Natural killer cell (primary cell): ENCODE data around the gene LYRM1. TPM values are rescaled to one million over a fixed set of nuclear protein-coding genes. Genes with fewer than 3 reads are reported as not detected.

Experiments used
- ATAC-seq, 3 donors: fragments of 150-1000 bp in 2 of 3; fragments of 200-7000 bp in 1 of 3; cut with Tn5 transposase; 1 replicate in 1 of 3; 2 replicates in 2 of 3; pipeline ENCODE4 v1.10.0; 2021; ENCODE audit warnings: mild to moderate bottlenecking in 2 of 3, moderate library complexity in 2 of 3
- DNase-seq, 2 donors: peaks; one replicate each; pipeline versions ENCODE4 v3.0.0 to v3.0.0-alpha.2; 2013 to 2021; ENCODE audit warnings: mixed read lengths in 1 of 2
- H3K27ac ChIP-seq: one replicate; pipeline ENCODE4 v1.5.1; 2013; ENCODE audit warnings: mild to moderate bottlenecking, low read length
- H3K27me3 ChIP-seq: one replicate; pipeline ENCODE4 v1.6.1; 2013; ENCODE audit warnings: low read length; ENCODE audit not compliant: control insufficient read depth, insufficient read depth
- H3K36me3 ChIP-seq: one replicate; pipeline ENCODE4 v1.6.1; 2013; ENCODE audit warnings: low read length; ENCODE audit not compliant: control insufficient read depth, insufficient read depth
- H3K4me1 ChIP-seq: one replicate; pipeline ENCODE4 v1.6.1; 2013; ENCODE audit warnings: low read length; ENCODE audit not compliant: control insufficient read depth, insufficient read depth
- H3K4me3 ChIP-seq: one replicate; pipeline ENCODE4 v1.5.1; 2013; ENCODE audit warnings: low read length
- H3K9me3 ChIP-seq: one replicate; pipeline ENCODE4 v1.6.1; 2013; ENCODE audit warnings: low read length; ENCODE audit not compliant: control insufficient read depth, insufficient read depth
- H3K27ac Mint-ChIP-seq, 2 donors: one replicate each; pipeline ENCODE4 v1.8.0; 2022; ENCODE audit warnings: mild to moderate bottlenecking in 2 of 2, mixed read lengths in 2 of 2, moderate library complexity in 1 of 2
- H3K27me3 Mint-ChIP-seq, 2 donors: one replicate each; pipeline ENCODE4 v1.8.0; 2022; ENCODE audit warnings: low read depth in 2 of 2, mixed read lengths in 2 of 2
- H3K36me3 Mint-ChIP-seq: one replicate; pipeline ENCODE4 v1.8.0; 2022; ENCODE audit warnings: mixed read lengths
- H3K4me1 Mint-ChIP-seq, 2 donors: one replicate each; pipeline ENCODE4 v1.8.0; 2022; ENCODE audit warnings: mixed read lengths in 2 of 2
- H3K4me3 Mint-ChIP-seq: one replicate; pipeline ENCODE4 v1.8.0; 2022; ENCODE audit warnings: mild to moderate bottlenecking, moderate library complexity, mixed read lengths
- H3K9me3 Mint-ChIP-seq, 2 donors: one replicate each; pipeline ENCODE4 v1.8.0; 2022; ENCODE audit warnings: mixed read lengths in 2 of 2
- WGBS: methylation state at CpG from one replicate; pipeline ENCODE4 v1.1.7; 2013; ENCODE audit warnings: missing lambda C conversion rate; ENCODE audit not compliant: insufficient coverage; 5-methylcytosine and 5-hydroxymethylcytosine counted together
- intact Hi-C: fragments of 100-400 bp; cut with micrococcal nuclease; formaldehyde crosslinking; loops from one replicate; pipeline ENCODE4 v1.14.2; 2022
- total RNA-seq, 4 donors: library from RNA; stranded (reverse); fragments of 120-200 nt in 1 of 4; gene quantifications; one replicate each; pipeline versions ENCODE4 v1.2.3 to v1.2.4, GENCODE V29; 2013 to 2022
- TF ChIP-seq, protein P1 (sequence below): fragments of 200-600 bp; IDR thresholded peaks from one replicate; pipeline ENCODE4 v1.8.0; 2022; ENCODE audit warnings: antibody characterized with exemption

LYRM1 gene
- total RNA-seq, 3 donors from 2014 or later (not counting 1 experiment from before 2014, with no cell fraction given): 15.3 to 25.7 (median 17.2) TPM

DNA sequence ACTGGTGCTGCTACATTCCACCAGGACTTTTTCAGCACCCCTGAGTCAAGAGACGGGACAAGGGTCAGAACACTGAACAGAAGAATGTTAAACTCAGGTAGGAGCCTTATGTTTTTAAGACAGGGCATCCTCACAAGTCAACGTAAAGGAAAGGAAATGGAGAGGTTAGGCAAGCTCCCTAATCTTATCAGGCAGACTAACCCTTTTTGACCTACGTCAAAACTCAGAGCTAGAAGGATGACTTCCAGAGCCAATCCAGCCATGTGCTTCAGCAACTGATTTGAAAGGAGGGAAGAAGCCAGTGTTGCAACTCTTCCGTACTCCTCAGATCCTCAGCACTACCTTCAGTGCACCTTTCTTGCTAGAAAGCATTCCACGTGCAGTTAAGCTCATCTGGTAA lies 47.4 kb upstream of the LYRM1 start:
- no peak overlapping the region for H3K4me3 ChIP-seq
- 87% methylated on average over 4 of the region's 5 CpGs for WGBS
- H3K36me3 ChIP-seq: peaks cover 5% of the 10 kb centered on the region
- no peak for ATAC-seq
- Mint-ChIP-seq H3K27ac (no peak overlapping the region), H3K4me1 (peaks cover 0 to 9% of the 10 kb centered on the region in 2 donors), H3K27me3 (no peaks in the 10 kb centered on the region), H3K36me3 (no peaks in the 10 kb centered on the region), H3K9me3 (no peaks in the 10 kb centered on the region), H3K4me3 (no peak overlapping the region)
- no peaks in the 10 kb centered on the region for H3K4me1 ChIP-seq
- intact Hi-C loops: loop anchor here (5.0 kb wide), 3 partner anchors 94 to 249 kb away; no protein-coding TSS in a partner anchor
- no peak for DNase-seq
- H3K27me3 ChIP-seq: no peaks in the 10 kb centered on the region
- no peak overlapping the region for H3K27ac ChIP-seq
- TF ChIP-seq, protein P1, sequence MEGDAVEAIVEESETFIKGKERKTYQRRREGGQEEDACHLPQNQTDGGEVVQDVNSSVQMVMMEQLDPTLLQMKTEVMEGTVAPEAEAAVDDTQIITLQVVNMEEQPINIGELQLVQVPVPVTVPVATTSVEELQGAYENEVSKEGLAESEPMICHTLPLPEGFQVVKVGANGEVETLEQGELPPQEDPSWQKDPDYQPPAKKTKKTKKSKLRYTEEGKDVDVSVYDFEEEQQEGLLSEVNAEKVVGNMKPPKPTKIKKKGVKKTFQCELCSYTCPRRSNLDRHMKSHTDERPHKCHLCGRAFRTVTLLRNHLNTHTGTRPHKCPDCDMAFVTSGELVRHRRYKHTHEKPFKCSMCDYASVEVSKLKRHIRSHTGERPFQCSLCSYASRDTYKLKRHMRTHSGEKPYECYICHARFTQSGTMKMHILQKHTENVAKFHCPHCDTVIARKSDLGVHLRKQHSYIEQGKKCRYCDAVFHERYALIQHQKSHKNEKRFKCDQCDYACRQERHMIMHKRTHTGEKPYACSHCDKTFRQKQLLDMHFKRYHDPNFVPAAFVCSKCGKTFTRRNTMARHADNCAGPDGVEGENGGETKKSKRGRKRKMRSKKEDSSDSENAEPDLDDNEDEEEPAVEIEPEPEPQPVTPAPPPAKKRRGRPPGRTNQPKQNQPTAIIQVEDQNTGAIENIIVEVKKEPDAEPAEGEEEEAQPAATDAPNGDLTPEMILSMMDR: no peak
- no peaks in the 10 kb centered on the region for H3K9me3 ChIP-seq

DNA sequence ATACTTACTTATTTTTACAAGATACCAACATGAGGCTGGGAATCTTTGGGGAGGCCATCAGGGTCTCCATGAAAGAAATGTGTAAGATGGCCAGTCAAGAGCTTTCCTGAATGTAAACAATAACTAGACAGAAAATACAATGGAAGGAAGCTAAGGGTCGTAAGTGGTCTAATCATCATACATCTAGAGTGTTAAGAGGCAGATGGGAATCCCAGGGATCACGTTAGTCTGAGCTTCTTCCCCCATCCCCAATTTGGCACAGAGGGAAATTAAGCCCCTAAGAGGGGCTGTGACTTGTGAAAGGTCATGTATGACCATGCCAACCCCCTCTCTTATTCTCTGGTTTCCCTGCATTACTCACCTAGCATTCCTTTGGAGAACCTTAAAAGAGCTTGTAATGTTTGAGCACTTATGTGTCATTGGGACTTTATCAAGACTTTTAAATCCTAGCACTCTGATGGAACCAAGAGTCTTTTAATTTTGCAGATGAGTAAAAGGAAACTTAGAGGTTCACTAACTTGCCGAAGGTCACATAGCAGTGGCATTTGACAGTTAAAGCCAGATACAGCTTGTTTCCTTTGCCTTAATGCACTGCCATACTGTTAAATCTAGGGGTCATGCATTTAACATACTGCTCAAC lies 46.5 kb upstream of the LYRM1 start:
- intact Hi-C loops: loop anchor here (5.0 kb wide), 3 partner anchors 93 to 248 kb away; no protein-coding TSS in a partner anchor
- no peak overlapping the region for H3K27ac ChIP-seq
- WGBS: 98% methylated on average over 3 of the region's 3 CpGs
- Mint-ChIP-seq H3K9me3 (no peaks in the 10 kb centered on the region), H3K27ac (no peak overlapping the region), H3K27me3 (no peaks in the 10 kb centered on the region), H3K4me1 (peaks cover 0 to 9% of the 10 kb centered on the region in 2 donors), H3K4me3 (no peak overlapping the region), H3K36me3 (no peaks in the 10 kb centered on the region)
- no peak for DNase-seq
- no peaks in the 10 kb centered on the region for H3K27me3 ChIP-seq
- no peak overlapping the region for H3K4me3 ChIP-seq
- no peak for ATAC-seq
- TF ChIP-seq, protein P1: no peak
- H3K9me3 ChIP-seq: no peaks in the 10 kb centered on the region
- peaks cover 5% of the 10 kb centered on the region for H3K36me3 ChIP-seq
- H3K4me1 ChIP-seq: no peaks in the 10 kb centered on the region

DNA sequence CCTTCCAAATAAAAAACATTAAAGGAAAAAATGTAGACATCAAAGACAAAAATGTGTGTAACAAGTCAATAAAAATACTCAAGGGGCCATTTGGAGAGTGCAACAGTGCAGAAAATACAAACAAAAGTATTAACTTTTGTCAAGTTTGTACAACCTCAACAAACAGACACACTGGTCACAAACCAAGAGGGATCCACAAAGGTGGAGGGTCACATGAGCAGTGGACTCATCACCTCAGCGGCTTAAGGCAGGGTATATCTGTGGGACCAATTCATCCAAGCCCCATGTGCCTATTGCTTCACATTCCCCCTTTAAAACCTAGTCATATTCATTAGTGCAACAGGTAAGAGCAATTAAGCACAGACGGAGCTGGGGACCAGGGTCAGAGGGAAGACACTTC lies 45.6 kb upstream of the LYRM1 start:
- 95% methylated on average over 2 of the region's 2 CpGs for WGBS
- no peaks in the 10 kb centered on the region for H3K9me3 ChIP-seq
- no peak overlapping the region for H3K4me3 Mint-ChIP-seq
- H3K27ac ChIP-seq: no peak overlapping the region
- peaks cover 11% of the 10 kb centered on the region for H3K36me3 ChIP-seq
- no peaks in the 10 kb centered on the region for H3K27me3 Mint-ChIP-seq
- H3K9me3 Mint-ChIP-seq: no peaks in the 10 kb centered on the region
- no peaks in the 10 kb centered on the region for H3K27me3 ChIP-seq
- H3K4me3 ChIP-seq: no peak overlapping the region
- no peak for DNase-seq
- intact Hi-C loops: loop anchor here (5.0 kb wide), 3 partner anchors 92 to 247 kb away; no protein-coding TSS in a partner anchor
- H3K27ac Mint-ChIP-seq: no peak overlapping the region
- H3K4me1 Mint-ChIP-seq: peaks cover 0 to 6% of the 10 kb centered on the region in 2 donors
- no peak for ATAC-seq
- TF ChIP-seq, protein P1: no peak
- H3K4me1 ChIP-seq: no peaks in the 10 kb centered on the region
- peaks cover 3% of the 10 kb centered on the region for H3K36me3 Mint-ChIP-seq

DNA sequence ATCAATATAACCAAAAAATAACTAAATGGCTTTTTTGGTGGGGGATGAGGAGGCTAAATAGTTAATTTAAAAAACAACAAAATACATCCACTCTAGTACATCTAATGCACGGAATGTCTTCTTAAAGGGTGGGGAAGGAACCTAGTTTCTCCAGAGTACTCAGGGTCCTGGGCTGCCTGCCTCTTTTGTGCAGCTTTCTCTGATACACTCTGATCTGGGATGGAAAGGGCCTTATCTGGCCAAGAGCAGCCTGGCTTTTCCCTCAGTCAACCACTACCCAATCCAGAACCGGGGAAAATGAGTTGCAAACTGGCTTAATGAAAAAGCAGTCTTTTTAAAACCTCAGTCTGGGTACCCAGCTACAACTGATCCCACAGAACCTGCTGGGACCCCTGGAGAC lies 43.3 kb upstream of the LYRM1 start:
- no peaks in the 10 kb centered on the region for H3K4me1 ChIP-seq
- intact Hi-C loops: no loop called here
- H3K27ac ChIP-seq: no peak overlapping the region
- no peaks in the 10 kb centered on the region for H3K27me3 ChIP-seq
- ATAC-seq: no peak
- H3K27ac Mint-ChIP-seq: no peak overlapping the region
- H3K4me3 ChIP-seq: no peak overlapping the region
- H3K4me1 Mint-ChIP-seq: peaks cover 0 to 8% of the 10 kb centered on the region in 2 donors
- WGBS: 95% methylated on average over 2 of the region's 2 CpGs
- H3K27me3 Mint-ChIP-seq: no peaks in the 10 kb centered on the region
- peaks cover 25% of the 10 kb centered on the region for H3K36me3 ChIP-seq
- no peak for DNase-seq
- peaks cover 10% of the 10 kb centered on the region for H3K36me3 Mint-ChIP-seq
- TF ChIP-seq, protein P1: no peak
- H3K9me3 ChIP-seq: no peaks in the 10 kb centered on the region
- H3K9me3 Mint-ChIP-seq: no peaks in the 10 kb centered on the region
- H3K4me3 Mint-ChIP-seq: no peak overlapping the region
